SK-N-SH (cell line): ENCODE results near the gene MAN1A1. TPM values are rescaled to one million over a fixed set of nuclear protein-coding genes. Genes with fewer than 3 reads are reported as not detected.

ENCODE experiments used
- CTCF ChIA-PET: fragments of 300-600, 350-600 bp; formaldehyde crosslinking; extraction: SDS; loops from one replicate; lab custom pipeline; 2021; lab: Yijun Ruan, JAX
- POLR2A ChIA-PET: fragments of 350-600 bp; sonication (Branson Sonifier 250); formaldehyde crosslinking; extraction: SDS; loops from one replicate; lab custom pipeline; 2020; ENCODE audit warnings: antibody characterized with exemption, inconsistent platforms; lab: Yijun Ruan, JAX
- DNase-seq: peaks from one replicate; pipeline ENCODE4 v3.0.0; 2012
- H2AFZ ChIP-seq: fragments of 200-600 bp; sonication (generic); 2 replicates; pipeline ENCODE4 v1.8.1; 2016; ENCODE audit warnings: antibody characterized with exemption, mild to moderate bottlenecking, low read depth
- H3F3A ChIP-seq: fragments of 200-600 bp; sonication (generic); replicated peaks from 2 replicates; pipeline ENCODE3; 2016; ENCODE audit warnings: antibody characterized with exemption, mild to moderate bottlenecking; ENCODE audit not compliant: insufficient read depth
- H3K27ac ChIP-seq, 2 experiments: fragments of 200-500 bp in 1 of 2; fragments of 200-600 bp in 1 of 2; sonication (Bioruptor generic) in 1 of 2; sonication (generic), shearing (Covaris generic) in 1 of 2; 2 replicates each; pipeline versions ENCODE4 v1.5.1 to v1.6.1; 2014 to 2016; ENCODE audit warnings: low read depth in 2 of 2, inconsistent platforms in 1 of 2, low read length in 1 of 2, mild to moderate bottlenecking in 1 of 2, mixed read lengths in 1 of 2
- H3K27me3 ChIP-seq: fragments of 200-600 bp; sonication (generic), shearing (Covaris generic); 2 replicates; pipeline ENCODE4 v1.6.1; 2016; ENCODE audit warnings: mixed run types; ENCODE audit not compliant: insufficient read depth
- H3K36me3 ChIP-seq, 2 experiments: fragments of 200-500 bp in 1 of 2; fragments of 200-600 bp in 1 of 2; sonication (Bioruptor generic) in 1 of 2; sonication (generic) in 1 of 2; replicated peaks in 1 of 2; 2 replicates each; pipeline versions ENCODE3 to v1.5.1; 2014 to 2016; ENCODE audit warnings: low read length in 1 of 2, mild to moderate bottlenecking in 1 of 2; ENCODE audit not compliant: insufficient read depth in 2 of 2, control insufficient read depth in 1 of 2
- H3K4me1 ChIP-seq, 2 experiments: fragments of 200-500 bp in 1 of 2; fragments of 200-600 bp in 1 of 2; sonication (Bioruptor generic) in 1 of 2; sonication (generic), shearing (Covaris generic) in 1 of 2; 2 replicates each; pipeline versions ENCODE4 v1.5.1 to v1.6.1; 2014 to 2016; ENCODE audit warnings: low read depth in 1 of 2, low read length in 1 of 2, mixed run types in 1 of 2; ENCODE audit not compliant: insufficient read depth in 2 of 2, control insufficient read depth in 1 of 2
- H3K4me2 ChIP-seq: fragments of 200-600 bp; sonication (generic), shearing (Covaris generic); 2 replicates; pipeline ENCODE4 v1.6.1; 2017; ENCODE audit warnings: mixed run types
- H3K4me3 ChIP-seq, 2 experiments: fragments of 200-500 bp in 1 of 2; fragments of 200-600 bp in 1 of 2; sonication (Bioruptor generic) in 1 of 2; sonication (generic), shearing (Covaris generic) in 1 of 2; 2 replicates each; pipeline versions ENCODE4 v1.5.1 to v1.8.1; 2014 to 2016; ENCODE audit warnings: low read depth in 2 of 2, inconsistent platforms in 1 of 2, low read length in 1 of 2, mild to moderate bottlenecking in 1 of 2, mixed read lengths in 1 of 2, moderate library complexity in 1 of 2
- H3K79me2 ChIP-seq: fragments of 200-600 bp; sonication (generic); 2 replicates; pipeline ENCODE4 v1.8.1; 2017; ENCODE audit warnings: mild to moderate bottlenecking; ENCODE audit not compliant: insufficient read depth
- H3K9ac ChIP-seq: fragments of 200-600 bp; sonication (generic); 2 replicates; pipeline ENCODE4 v1.6.1; 2017; ENCODE audit warnings: mixed run types
- H3K9me2 ChIP-seq: fragments of 200-600 bp; sonication (generic); 2 replicates; pipeline ENCODE4 v1.6.1; 2017; ENCODE audit warnings: mixed run types
- H3K9me3 ChIP-seq: fragments of 200-600 bp; sonication (generic); 2 replicates; pipeline ENCODE4 v1.6.1; 2017; ENCODE audit warnings: mixed run types, mild to moderate bottlenecking, moderate library complexity
- H4K20me1 ChIP-seq: fragments of 200-600 bp; sonication (generic); 2 replicates; pipeline ENCODE4 v1.6.1; 2017; ENCODE audit warnings: mild to moderate bottlenecking, mixed run types; ENCODE audit not compliant: insufficient read depth
- CHD2 ChIP-seq: fragments of 150-350 bp; IDR thresholded peaks from 2 replicates; pipeline ENCODE4 v1.6.1; 2018; ENCODE audit warnings: low read length; ENCODE audit not compliant: partially characterized antibody
- EP300 ChIP-seq, 2 experiments: IDR thresholded peaks; 2 replicates each; pipeline versions ENCODE4 v1.4.0 to v1.6.1; 2012; ENCODE audit warnings: borderline replicate concordance in 1 of 2, low read depth in 1 of 2, low read length in 1 of 2
- EZH2phosphoT487 ChIP-seq: fragments of 200-600 bp; sonication (generic); IDR thresholded peaks from 2 replicates; pipeline ENCODE4 v1.6.1; 2017; ENCODE audit warnings: low read depth, mixed run types, mild to moderate bottlenecking, antibody characterized with exemption, moderate library complexity, borderline replicate concordance
- FOSL2 ChIP-seq: IDR thresholded peaks from 2 replicates; pipeline ENCODE4 v1.4.0; 2012; ENCODE audit warnings: low read depth, mild to moderate bottlenecking, moderate library complexity, borderline replicate concordance
- FOXJ3 ChIP-seq: sonication (generic); formaldehyde crosslinking; IDR thresholded peaks from 2 replicates; pipeline ENCODE4 v1.5.1; 2020; ENCODE audit warnings: mild to moderate bottlenecking, missing genetic modification reagents
- GABPA ChIP-seq: IDR thresholded peaks from 2 replicates; pipeline ENCODE4 v1.4.0; 2012; ENCODE audit warnings: low read depth, mild to moderate bottlenecking
- MXI1 ChIP-seq: IDR thresholded peaks from 2 replicates; pipeline ENCODE4 v1.6.1; 2012; ENCODE audit warnings: mild to moderate bottlenecking, low read depth, low read length, improper control_type of control experiment
- NRF1 ChIP-seq: IDR thresholded peaks from 2 replicates; pipeline ENCODE4 v1.6.1; 2012; ENCODE audit warnings: low read depth, mild to moderate bottlenecking, low read length
- SIN3A ChIP-seq: IDR thresholded peaks from 2 replicates; pipeline ENCODE4 v1.6.1; 2012; ENCODE audit warnings: low read depth, mild to moderate bottlenecking, low read length, moderate library complexity, borderline replicate concordance
- SMC3 ChIP-seq: IDR thresholded peaks from 2 replicates; pipeline ENCODE4 v1.6.1; 2012; ENCODE audit warnings: low read depth, low read length, improper control_type of control experiment
- TAF1 ChIP-seq: IDR thresholded peaks from 2 replicates; pipeline ENCODE4 v1.6.1; 2012; ENCODE audit warnings: low read depth, mild to moderate bottlenecking, low read length, moderate library complexity, borderline replicate concordance
- WGBS: methylation state at CpG from one replicate; pipeline ENCODE4 v1.1.6; 2017; ENCODE audit warnings: low lambda C conversion rate; 5-methylcytosine and 5-hydroxymethylcytosine counted together
- polyA plus RNA-seq, 3 experiments: library from polyadenylated mRNA; depleted of rRNA; stranded (reverse); fragments of >200 nt; gene quantifications; 2 replicates each; pipeline ENCODE4 v1.2.3, GENCODE V29; 2012
- TF ChIP-seq, protein P1 (sequence below): IDR thresholded peaks from 2 replicates; pipeline ENCODE4 v1.6.1; 2012; ENCODE audit warnings: mild to moderate bottlenecking, low read depth, low read length, moderate library complexity
- TF ChIP-seq, protein P2 (sequence below): IDR thresholded peaks from 2 replicates; pipeline ENCODE4 v1.4.0; 2012; ENCODE audit warnings: low read depth, borderline replicate concordance
- TF ChIP-seq, protein P3 (sequence below): fragments of 150-350 bp; IDR thresholded peaks from 2 replicates; pipeline ENCODE4 v1.6.1; 2016; ENCODE audit warnings: mild to moderate bottlenecking, low read depth, low read length
- TF ChIP-seq, protein P4 (sequence below): IDR thresholded peaks from 2 replicates; pipeline ENCODE4; 2012
- TF ChIP-seq, protein P5 (sequence below): fragments of 200-600 bp; sonication (generic); IDR thresholded peaks from 2 replicates; pipeline ENCODE4 v1.6.1; 2017; ENCODE audit warnings: antibody characterized with exemption, mild to moderate bottlenecking, moderate library complexity
- TF ChIP-seq, protein P6 (sequence below): IDR thresholded peaks from 2 replicates; pipeline ENCODE4 v1.4.0; 2012; ENCODE audit warnings: low read depth
- TF ChIP-seq, protein P7 (sequence below): fragments of 150-350 bp; IDR thresholded peaks from 2 replicates; pipeline ENCODE4 v1.6.1; 2017; ENCODE audit warnings: antibody characterized with exemption, low read length, low read depth, borderline replicate concordance

The MAN1A1 gene
- polyA plus RNA-seq, 1 of the 3 experiments (the other 2 are of a cell fraction): 28.0 TPM

DNA sequence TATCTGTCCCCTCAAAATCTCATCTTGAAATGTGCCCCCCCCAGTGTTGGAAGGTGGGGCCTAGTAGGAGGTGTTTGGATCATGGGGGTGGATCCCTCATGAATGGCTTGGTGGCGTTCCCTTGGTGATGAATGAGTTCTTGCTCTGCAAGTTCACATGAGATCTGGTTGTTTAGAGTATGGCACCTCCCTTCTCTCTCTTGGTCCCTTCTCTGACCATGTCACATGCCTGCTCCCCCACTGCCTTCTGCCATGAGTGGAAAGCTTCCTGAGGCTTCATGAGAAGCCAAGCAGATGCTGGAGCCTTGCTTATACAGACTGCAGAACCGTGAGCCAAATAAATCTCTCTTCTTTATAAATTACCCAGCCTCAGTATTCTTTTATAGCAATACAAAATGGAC lies 70.9 kb downstream of the MAN1A1 start (continued):
- TF ChIP-seq, protein P1, sequence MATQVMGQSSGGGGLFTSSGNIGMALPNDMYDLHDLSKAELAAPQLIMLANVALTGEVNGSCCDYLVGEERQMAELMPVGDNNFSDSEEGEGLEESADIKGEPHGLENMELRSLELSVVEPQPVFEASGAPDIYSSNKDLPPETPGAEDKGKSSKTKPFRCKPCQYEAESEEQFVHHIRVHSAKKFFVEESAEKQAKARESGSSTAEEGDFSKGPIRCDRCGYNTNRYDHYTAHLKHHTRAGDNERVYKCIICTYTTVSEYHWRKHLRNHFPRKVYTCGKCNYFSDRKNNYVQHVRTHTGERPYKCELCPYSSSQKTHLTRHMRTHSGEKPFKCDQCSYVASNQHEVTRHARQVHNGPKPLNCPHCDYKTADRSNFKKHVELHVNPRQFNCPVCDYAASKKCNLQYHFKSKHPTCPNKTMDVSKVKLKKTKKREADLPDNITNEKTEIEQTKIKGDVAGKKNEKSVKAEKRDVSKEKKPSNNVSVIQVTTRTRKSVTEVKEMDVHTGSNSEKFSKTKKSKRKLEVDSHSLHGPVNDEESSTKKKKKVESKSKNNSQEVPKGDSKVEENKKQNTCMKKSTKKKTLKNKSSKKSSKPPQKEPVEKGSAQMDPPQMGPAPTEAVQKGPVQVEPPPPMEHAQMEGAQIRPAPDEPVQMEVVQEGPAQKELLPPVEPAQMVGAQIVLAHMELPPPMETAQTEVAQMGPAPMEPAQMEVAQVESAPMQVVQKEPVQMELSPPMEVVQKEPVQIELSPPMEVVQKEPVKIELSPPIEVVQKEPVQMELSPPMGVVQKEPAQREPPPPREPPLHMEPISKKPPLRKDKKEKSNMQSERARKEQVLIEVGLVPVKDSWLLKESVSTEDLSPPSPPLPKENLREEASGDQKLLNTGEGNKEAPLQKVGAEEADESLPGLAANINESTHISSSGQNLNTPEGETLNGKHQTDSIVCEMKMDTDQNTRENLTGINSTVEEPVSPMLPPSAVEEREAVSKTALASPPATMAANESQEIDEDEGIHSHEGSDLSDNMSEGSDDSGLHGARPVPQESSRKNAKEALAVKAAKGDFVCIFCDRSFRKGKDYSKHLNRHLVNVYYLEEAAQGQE: no peak
- TF ChIP-seq NRF1: no peak
- TF ChIP-seq, protein P2, sequence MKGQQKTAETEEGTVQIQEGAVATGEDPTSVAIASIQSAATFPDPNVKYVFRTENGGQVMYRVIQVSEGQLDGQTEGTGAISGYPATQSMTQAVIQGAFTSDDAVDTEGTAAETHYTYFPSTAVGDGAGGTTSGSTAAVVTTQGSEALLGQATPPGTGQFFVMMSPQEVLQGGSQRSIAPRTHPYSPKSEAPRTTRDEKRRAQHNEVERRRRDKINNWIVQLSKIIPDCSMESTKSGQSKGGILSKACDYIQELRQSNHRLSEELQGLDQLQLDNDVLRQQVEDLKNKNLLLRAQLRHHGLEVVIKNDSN: no peak
- TF ChIP-seq, all 33 proteins: peak for 0

DNA sequence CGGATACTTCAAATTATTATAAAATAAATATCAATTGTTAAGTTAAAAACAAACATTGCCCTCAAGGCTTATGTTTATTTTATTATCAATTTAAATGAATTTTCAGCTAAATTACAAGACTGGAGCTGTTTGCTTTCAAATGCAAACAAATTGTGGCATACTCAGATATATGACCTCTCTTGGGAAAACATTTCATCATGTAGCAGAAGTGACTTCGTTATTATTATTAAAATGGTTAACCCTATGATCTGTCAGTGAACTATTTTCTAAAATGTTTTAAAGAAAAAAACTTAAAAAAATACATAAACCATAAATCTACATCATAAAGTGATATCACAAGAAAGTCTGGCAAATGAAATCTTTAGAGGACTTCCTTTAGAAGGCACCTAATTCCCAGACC lies 72.5 kb downstream of the MAN1A1 start:
- Histone ChIP-seq H3K9me2 (no peaks in the 10 kb centered on the region), H3K79me2 (no peaks in the 10 kb centered on the region), H4K20me1 (no peaks in the 10 kb centered on the region), H3K4me1 (peaks cover 8 to 12% of the 10 kb centered on the region in 2 experiments; a peak in 3 of 4 replicates), H3F3A (peaks cover 29% of the 10 kb centered on the region), H3K27ac (no peak overlapping the region), H3K4me2 (no peak overlapping the region), H2AFZ (no peak overlapping the region), H3K27me3 (no peaks in the 10 kb centered on the region), H3K36me3 (peaks cover 0 to under 1% of the 10 kb centered on the region in 2 experiments), H3K9ac (no peak overlapping the region), H3K4me3 (no peak overlapping the region), H3K9me3 (peaks cover 9% of the 10 kb centered on the region; the same call in 1 of the 2 replicates)
- 64% methylated on average over 2 of the region's 2 CpGs for WGBS
- CTCF ChIA-PET: no interaction called here
- POLR2A ChIA-PET: no interaction called here
- TF ChIP-seq SIN3A (no peak), FOXJ3 (no peak), TAF1 (no peak), CHD2 (no peak), FOSL2 (no peak), GABPA (no peak), MXI1 (no peak), EP300 (IDR thresholded peaks at IDR 0.05; ENCODE audit: borderline replicate concordance in 1 of 2, low read depth in 1 of 2, low read length in 1 of 2) (no peak), EZH2phosphoT487 (no peak), SMC3 (no peak)
- TF ChIP-seq, protein P3, sequence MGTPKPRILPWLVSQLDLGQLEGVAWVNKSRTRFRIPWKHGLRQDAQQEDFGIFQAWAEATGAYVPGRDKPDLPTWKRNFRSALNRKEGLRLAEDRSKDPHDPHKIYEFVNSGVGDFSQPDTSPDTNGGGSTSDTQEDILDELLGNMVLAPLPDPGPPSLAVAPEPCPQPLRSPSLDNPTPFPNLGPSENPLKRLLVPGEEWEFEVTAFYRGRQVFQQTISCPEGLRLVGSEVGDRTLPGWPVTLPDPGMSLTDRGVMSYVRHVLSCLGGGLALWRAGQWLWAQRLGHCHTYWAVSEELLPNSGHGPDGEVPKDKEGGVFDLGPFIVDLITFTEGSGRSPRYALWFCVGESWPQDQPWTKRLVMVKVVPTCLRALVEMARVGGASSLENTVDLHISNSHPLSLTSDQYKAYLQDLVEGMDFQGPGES: no peak
- TF ChIP-seq, protein P4, sequence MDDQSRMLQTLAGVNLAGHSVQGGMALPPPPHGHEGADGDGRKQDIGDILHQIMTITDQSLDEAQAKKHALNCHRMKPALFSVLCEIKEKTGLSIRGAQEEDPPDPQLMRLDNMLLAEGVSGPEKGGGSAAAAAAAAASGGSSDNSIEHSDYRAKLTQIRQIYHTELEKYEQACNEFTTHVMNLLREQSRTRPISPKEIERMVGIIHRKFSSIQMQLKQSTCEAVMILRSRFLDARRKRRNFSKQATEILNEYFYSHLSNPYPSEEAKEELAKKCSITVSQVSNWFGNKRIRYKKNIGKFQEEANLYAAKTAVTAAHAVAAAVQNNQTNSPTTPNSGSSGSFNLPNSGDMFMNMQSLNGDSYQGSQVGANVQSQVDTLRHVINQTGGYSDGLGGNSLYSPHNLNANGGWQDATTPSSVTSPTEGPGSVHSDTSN: no peak
- TF ChIP-seq, protein P2: no peak
- TF ChIP-seq, protein P5, sequence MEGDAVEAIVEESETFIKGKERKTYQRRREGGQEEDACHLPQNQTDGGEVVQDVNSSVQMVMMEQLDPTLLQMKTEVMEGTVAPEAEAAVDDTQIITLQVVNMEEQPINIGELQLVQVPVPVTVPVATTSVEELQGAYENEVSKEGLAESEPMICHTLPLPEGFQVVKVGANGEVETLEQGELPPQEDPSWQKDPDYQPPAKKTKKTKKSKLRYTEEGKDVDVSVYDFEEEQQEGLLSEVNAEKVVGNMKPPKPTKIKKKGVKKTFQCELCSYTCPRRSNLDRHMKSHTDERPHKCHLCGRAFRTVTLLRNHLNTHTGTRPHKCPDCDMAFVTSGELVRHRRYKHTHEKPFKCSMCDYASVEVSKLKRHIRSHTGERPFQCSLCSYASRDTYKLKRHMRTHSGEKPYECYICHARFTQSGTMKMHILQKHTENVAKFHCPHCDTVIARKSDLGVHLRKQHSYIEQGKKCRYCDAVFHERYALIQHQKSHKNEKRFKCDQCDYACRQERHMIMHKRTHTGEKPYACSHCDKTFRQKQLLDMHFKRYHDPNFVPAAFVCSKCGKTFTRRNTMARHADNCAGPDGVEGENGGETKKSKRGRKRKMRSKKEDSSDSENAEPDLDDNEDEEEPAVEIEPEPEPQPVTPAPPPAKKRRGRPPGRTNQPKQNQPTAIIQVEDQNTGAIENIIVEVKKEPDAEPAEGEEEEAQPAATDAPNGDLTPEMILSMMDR: no peak
- TF ChIP-seq, protein P6, sequence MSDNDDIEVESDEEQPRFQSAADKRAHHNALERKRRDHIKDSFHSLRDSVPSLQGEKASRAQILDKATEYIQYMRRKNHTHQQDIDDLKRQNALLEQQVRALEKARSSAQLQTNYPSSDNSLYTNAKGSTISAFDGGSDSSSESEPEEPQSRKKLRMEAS: no peak
- TF ChIP-seq, protein P7, sequence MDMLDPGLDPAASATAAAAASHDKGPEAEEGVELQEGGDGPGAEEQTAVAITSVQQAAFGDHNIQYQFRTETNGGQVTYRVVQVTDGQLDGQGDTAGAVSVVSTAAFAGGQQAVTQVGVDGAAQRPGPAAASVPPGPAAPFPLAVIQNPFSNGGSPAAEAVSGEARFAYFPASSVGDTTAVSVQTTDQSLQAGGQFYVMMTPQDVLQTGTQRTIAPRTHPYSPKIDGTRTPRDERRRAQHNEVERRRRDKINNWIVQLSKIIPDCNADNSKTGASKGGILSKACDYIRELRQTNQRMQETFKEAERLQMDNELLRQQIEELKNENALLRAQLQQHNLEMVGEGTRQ: no peak
- DNase-seq: no peak
